Measurements from ENCODE around the gene TSC2.

TSC2 gene

DNA sequence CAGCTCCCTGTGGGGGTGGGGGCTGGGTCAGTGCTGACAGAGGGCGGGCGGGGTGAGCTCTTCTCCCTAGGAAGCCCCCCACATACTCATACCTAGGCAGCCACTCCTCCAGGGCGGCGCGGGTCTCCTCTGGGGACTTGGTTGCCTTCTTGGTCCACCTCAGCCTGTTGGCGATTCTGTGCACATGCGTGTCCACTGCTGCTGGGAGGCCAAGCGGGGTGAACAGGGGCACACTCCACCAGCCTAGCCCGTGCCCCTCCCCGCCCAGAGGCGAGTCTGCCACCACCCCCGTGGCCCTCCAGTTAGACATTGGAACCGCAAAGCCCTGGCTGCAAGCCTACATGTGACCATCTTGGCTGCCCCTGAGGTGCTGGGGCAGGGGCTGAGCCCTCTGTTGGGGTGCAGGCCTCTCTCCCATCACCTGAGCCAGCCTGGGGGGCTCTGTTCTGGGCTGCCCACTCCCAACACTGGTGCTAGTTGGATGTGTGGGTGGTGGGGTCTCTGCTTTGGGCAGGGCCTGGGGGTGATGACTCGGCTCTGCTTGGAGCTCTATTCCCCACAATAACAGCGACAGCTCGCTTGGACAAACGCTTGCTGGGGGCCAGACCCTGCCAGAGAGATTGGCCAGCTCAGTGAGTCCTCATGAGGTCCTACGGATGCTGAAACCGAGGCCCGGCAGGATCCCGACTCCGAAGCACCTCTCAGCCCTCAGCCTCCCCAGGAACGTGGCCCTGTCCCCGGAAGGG is 7.6 kb upstream of the TSC2 start:
- DNase-seq, result no peak
- in situ Hi-C loops (cut with MboI; ENCODE audit: low pct_unique_long_range_greater_than_20kb, low sequenced_read_pairs), result no loop called here

DNA sequence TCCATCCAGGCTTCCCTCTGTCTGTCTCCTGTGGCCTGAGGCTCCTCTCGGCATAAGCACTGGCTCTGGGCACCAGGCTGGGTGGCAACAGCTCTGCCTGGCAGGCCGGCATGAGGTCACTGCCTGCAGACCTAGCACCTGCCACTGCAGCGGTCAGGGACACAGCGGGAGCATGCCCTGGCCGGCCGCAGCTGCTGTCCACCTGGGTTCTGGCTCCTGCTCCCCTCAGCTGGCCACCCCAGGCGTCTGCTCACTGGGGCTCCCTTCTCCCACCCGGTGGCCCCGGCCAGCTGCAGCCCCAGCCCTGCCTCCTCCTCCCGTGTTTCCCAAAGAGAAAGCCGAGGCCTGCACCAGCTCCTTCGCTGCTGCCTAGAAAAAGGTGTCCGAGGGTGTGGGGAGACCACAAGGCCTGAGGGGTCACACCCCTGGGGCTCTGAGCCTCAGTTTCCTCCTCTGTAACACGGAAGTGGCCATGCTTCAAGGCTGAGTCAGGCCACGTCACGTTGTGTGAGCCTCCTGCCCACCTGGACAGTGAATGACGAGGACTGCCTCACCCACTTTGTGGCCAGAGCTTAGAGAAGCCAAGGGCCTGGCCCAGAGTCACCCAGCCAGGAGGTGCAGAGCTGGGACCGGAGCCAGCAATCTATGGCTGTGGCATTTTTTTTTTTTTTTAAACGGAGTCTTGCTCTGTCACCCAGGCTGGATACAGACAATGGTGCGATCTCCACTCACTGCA is 6.8 kb upstream of the TSC2 start:
- DNase-seq, result no peak
- in situ Hi-C loops (cut with MboI; ENCODE audit: low pct_unique_long_range_greater_than_20kb, low sequenced_read_pairs), result no loop called here

DNA sequence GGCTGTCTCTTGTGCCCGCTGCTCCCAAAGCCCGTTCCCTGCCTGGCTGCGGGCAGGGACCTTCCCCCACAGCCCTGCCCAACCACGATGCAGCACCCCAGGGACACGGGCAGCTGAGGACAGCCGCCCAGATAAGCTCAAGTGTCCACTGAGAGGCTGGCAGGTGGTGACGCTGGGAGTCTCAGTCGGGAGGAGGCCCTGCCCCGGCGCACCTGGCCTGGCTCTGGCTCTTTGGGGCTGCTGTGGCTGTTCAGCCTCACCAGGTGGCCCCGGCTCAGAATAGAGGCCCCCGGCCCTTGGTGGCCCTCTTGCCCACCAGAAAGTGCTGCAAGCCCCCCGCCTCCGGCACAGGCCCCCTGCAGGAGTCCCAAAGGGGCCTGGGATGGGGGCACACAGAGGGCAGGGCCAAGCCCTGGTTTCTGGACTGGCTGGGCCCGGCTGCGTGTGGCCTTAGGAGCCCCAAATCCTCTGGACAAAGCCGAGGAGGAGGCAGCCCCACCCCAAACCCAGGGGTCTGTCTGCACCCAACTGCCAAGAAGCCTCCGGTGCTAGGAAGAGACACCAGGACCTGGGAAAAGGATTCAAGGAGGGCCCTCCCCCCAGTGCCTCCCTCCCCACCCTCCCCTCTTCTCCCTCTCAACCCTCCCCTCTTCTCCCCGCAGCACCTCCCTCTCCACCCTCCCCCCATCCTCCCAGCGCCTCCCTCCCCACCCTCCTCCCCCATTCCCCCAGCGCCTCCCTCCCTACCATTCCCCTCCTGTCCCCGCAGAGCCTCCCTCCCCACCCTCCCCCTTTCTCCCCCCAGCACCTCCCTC is 5.4 kb upstream of the TSC2 start:
- in situ Hi-C loops (cut with MboI; ENCODE audit: low pct_unique_long_range_greater_than_20kb, low sequenced_read_pairs), result no loop called here
- DNase-seq, result no peak

DNA sequence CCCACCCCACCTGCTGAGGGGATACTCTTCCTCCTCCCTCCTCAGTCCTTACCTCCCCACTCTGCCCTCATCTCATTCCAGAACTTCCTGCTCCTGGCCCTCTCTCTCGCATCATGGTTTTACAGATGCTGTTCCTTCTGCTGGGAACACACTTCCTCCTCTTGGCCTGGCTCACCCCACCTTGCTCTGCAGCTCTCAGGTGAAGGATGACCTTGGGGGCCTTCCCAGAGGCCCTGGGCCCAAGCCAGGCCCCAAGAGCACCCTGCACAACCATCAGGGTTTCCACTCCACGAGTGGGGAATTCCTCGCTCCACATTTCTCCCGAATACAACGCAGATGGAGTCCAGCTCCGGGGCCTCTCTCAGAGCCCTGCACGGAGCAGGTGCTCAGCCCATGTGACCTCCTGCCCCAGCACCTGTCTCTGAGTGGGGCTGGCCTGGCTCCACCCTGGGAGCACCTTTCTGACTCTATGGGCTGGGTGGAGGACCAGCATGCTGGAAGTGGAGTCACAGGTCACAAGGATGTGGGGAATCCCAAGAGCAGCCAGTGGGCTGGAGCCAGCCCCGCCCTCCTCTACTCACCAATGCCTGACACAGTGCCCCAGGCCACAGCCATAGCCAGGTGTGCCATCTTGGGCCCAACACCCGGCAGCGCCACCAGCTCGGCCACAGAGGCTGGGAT is 4.7 kb upstream of the TSC2 start:
- in situ Hi-C loops (cut with MboI; ENCODE audit: low pct_unique_long_range_greater_than_20kb, low sequenced_read_pairs), result no loop called here
- DNase-seq, result no peak

DNA sequence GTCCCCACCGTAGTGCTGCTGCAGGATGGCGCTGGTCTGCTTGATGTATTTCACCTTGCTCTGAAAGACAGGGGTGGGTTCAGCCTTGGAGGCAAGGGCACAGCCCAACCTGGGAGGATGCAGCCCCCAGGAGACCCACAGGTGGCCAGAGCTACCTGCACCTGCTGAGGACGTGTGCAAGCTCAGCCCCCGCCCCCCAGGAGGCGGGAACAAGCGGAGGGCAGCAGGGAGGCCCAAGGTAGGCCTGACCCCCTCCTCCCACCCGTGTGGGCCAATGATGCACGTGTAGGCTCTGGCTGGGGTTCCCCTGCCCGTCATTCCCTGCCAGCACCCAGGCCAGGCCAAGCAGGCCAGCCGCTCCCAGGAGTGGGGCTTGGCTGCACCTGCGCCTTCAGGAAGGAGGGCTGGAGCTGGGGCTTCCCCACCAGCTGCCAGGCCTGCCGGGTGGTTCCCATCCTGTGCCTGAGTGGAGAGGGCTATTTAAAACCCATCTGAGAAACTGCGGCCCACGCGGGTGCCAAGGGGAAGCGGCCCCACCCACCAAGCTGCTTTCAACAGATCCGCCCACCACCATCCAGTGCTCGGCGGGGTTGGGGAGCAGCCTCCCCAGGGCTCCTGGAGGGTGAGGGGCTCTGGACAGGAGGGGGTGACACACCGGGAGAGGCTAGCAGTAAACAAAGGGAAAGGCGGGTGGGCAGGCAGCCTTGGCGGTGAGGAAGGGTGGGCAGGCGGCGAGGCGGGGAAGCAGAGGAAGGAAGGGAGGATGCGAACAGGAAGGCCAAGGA is 3.9 kb upstream of the TSC2 start:
- DNase-seq, result no peak
- in situ Hi-C loops (cut with MboI; ENCODE audit: low pct_unique_long_range_greater_than_20kb, low sequenced_read_pairs), result no loop called here

DNA sequence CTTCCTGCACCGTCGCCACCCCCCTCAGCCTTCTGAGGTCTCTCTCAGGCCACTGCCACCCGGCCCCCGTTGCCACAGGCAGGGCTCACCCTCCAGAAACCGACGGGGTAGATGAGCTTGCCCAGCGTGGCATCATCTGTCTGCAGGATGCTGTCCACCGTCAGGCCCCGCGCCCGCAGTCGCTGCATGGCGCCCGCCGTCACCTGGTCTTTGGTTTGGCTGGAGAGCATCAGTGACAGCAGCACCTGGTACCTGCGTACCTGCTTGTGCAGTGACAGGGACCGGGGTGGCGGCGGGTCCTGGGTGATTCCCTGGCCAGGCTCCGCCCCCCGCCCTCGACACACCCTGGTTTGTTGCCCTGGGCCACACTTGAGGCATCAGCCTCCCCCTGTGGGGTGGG is 3.2 kb upstream of the TSC2 start:
- DNase-seq, result no peak
- in situ Hi-C loops (cut with MboI; ENCODE audit: low pct_unique_long_range_greater_than_20kb, low sequenced_read_pairs), result no loop called here

DNA sequence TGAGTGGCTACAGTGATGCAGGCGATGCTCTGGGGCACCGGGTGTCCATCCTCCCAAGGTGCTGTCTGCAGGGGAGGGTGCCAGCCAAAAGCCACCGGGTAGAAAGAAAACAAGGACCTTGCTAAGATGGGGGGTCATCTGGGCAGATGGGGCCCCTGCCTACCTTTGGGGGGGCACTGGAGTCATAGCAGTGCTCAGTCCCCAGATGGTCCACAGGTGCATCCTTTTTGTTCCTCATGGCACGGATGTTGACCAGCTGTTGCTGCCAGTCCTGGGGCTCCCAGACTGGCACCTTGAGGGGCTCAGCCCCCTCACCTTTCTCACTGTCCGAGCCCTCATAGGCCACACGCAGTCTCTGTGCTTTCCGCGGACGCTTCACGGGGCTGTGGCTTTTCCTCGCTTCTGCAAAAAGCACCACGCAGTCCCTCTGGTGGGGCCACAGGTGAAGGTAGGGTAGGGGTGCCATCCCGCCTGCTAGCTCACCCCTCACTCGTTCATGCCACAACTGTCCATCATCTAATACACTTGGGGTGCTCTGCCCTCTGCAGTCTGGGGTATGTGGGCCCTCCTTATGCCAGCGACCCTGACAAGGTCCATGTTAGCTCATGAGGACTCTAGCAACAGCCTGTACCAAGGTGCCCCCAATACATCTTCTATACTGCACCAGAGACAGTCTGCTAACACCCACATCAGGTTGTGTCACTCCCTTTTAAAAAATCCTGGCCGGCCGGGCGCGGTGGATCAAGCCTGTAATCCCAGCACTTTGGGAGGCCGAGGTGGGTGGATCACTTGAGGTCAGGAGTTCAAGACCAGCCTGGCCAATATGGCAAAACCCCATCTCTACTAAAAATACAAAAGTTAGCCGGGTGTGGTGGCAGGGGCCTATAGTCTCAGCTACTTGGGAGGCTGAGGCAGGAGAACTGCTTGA is 1.6 kb upstream of the TSC2 start:
- no peak for DNase-seq
- in situ Hi-C loops (cut with MboI; ENCODE audit: low pct_unique_long_range_greater_than_20kb, low sequenced_read_pairs), result no loop called here

DNA sequence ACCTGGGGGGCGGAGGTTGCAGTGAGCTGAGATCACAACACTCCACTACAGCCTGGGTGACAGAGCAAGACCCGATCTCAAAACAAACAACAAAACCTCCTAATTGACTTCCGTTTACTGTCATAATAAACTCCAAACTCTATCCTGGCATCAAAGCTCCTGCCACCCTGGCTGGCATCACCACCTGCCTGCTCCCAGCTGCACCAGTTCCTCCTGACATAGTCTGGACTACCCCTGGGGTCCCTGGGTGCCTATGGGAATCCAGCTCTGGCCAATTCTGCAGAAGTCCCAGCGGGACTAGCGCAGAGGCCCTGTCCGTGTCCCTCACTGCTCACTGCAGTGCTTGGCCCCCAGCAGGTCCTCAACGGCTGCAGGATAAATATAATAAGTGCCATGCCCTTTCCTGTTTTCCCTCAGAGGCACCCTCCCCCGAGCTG is 874 bp upstream of the TSC2 start:
- in situ Hi-C loops (cut with MboI; ENCODE audit: low pct_unique_long_range_greater_than_20kb, low sequenced_read_pairs), result no loop called here
- DNase-seq, result no peak

DNA sequence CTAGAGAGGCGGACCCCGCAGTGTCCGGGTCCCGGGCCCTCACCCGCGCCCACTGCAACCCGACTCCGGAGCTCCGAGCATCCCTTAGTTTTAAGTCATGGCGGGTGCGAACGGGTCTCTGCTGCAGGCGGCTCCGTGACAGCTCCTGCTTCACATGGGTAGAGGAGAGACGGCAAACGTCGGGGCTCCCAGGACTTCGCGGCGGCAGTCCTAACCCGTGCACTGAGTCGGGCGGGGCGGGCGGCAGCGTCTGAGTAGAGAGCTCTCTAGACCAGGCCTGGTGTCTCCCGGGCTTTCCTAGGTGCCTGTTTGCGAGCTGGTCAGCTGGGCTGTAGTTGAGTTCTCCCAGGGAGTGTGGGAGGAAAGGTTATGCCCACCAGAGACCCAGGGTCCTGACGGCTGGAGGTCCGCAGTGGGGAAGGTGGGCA is 345 bp downstream of the TSC2 start:
- DNase-seq, result no peak

DNA sequence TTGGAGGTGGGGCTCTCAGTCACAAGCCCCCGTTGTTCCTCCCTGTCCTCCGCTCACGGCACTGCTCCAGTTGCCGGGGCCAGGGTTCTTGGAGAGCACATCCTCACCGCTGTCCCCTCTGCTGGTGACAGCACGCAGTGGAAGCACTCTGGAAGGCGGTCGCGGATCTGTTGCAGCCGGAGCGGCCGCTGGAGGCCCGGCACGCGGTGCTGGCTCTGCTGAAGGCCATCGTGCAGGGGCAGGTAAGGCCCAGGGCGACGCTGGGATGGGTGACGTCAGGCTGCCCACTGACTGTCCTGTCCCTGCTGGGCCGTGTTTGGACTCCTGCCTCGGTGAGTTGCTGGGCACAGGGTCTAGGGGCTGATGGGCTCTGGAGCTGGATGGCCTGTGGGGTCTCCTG is 5.4 kb downstream of the TSC2 start:
- DNase-seq, result no peak
- in situ Hi-C loops (cut with MboI; ENCODE audit: low pct_unique_long_range_greater_than_20kb, low sequenced_read_pairs), result no loop called here

More for the DNA sequence above, 345 bp downstream of the TSC2 start:
- in situ Hi-C loops (cut with MboI; ENCODE audit: low pct_unique_long_range_greater_than_20kb, low sequenced_read_pairs), result no loop called here

DNA sequence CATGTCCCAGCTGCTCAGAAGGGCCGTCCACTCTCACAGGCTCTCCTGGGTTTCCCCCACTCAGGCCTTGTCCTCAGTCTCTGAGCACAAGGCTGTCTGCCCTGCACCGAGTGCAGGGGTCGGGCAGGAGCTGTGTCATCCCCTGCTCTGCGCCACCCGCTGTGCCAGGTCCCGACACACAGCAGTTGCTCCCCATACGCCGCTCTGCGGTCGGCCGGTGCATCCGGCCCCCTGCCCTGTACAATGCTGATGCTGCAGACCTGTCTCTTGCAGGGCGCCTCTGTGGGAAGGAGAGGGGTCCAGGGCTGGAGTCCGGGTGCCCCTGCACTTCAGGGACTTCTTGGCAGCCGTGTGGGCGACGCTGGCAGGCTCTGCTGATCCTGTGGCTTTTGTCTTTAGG is 6.1 kb downstream of the TSC2 start:
- in situ Hi-C loops (cut with MboI; ENCODE audit: low pct_unique_long_range_greater_than_20kb, low sequenced_read_pairs), result no loop called here

DNA sequence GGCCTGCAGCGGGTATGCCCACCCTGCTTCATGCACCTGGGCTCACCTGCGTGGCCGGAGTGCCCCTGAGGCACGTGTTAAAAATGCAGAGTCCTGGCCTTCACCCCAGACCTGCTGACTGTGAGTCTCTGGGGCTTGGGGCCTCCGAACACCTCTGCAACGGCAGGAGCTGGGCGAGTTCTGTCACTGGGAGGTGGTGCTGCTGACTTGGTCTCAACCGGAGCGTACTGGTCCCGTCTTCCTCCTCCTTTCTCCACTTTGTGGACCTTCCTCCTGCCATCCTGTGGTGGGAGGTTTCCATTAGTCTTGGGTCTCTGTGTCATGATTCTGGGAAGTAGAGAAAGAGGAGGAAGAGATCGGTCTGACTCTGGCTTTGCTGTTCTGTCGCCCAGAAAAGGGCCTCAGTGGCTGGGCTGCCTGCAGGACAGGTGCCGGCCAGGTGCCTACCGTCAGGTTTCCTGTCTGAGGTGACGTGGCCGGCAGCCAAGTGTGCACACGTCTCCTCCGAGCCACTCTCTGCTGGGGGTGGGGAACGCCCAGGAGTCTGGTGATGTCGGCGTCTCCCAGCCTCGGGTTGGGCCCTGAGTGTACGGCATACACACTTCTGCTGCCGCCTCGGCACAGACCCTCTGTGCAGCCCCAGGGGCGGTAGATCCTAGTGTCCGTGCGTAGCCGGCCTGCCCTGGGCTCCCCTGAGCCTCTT is 6.9 kb downstream of the TSC2 start:
- DNase-seq, result no peak

More for the DNA sequence above, 6.1 kb downstream of the TSC2 start:
- no peak for DNase-seq

DNA sequence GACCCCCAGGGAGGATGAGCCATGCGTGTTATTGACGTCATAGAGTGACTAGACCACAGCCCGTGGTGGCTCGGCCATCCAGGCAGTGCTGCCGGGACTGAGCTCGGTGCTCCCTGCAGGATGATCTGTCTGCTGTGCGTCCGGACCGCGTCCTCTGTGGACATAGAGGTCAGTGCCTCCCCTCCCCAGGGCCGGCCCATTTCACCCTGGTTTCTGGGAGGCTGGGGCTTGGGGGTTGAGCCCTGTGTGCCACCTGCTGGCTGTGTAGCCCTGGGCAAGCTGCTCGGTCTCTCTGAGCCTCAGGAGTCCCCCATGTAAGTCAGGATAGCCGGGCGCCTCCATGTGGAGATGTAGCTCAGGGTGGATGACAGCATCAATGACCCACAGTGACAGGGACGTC is 8.3 kb downstream of the TSC2 start:
- in situ Hi-C loops (cut with MboI; ENCODE audit: low pct_unique_long_range_greater_than_20kb, low sequenced_read_pairs), result no loop called here
- no peak for DNase-seq

More for the DNA sequence above, 6.9 kb downstream of the TSC2 start:
- in situ Hi-C loops (cut with MboI; ENCODE audit: low pct_unique_long_range_greater_than_20kb, low sequenced_read_pairs), result no loop called here

DNA sequence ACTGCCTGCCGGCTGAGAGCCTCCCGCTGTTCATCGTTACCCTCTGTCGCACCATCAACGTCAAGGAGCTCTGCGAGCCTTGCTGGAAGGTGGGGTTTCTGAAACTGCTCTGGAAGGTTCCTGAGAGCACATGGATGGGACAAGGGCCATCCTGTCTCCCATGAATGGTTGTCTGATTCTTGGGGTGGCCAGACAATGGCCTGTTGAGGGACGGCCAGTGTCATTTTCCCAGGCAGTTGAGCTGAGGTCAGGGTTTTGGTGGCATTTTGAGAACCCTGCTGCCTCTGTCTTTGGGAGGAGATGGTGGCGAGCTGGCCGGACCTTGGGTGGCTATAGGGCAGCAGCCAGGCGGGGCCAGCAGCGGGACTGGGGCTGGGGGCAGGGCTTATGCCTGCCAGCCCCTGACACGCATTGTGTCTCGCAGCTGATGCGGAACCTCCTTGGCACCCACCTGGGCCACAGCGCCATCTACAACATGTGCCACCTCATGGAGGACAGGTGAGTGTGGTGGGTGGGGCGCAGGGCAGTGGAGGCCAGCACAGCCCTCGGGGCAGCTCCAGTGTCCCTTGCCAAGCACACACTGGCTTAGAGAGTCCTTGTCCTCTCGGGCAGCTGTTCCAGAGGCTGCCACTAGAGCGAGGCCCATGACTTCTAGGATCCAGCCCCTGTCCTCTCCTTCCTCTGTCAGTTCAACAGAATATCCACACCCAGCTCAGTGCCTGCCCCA is 9.1 kb downstream of the TSC2 start:
- DNase-seq, result no peak
- in situ Hi-C loops (cut with MboI; ENCODE audit: low pct_unique_long_range_greater_than_20kb, low sequenced_read_pairs), result no loop called here

DNA sequence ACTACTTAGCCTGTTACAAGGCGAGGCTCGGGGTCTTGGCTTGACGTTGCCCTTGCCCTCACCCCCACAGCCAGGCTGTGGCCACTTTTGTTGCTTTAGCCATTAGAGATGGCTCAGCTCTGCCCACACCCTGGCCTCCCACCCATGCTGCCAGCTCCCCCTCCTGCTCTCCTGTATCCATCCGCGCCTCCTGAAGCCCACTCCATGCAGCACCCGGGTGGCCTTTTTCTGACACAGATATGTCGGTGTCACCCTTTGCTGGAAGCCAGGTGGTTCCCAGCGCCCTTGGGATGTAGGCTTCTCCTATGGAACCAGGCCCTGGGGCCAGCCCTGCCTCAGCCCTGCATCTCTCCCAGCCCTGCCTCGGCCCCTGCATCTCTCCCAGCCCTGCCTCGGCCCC is 9.7 kb downstream of the TSC2 start:
- in situ Hi-C loops (cut with MboI; ENCODE audit: low pct_unique_long_range_greater_than_20kb, low sequenced_read_pairs), result no loop called here
- no peak for DNase-seq

DNA sequence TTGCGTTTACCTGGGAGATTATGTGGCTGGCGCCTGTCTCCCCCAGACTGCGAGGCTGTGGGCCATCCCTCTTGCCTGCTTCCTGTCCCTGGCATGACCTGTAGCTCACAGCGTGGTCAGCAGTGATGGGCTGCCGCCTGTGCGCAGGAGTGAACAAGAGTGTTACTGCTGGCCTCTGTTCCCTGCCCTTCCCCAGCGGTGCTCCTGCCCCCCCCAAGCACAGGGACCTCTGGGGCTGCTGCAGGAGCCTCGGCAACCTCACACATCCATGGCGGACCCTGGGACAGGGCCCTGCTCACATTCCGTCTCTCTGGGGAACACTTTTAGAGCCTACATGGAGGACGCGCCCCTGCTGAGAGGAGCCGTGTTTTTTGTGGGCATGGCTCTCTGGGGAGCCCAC is 10.6 kb downstream of the TSC2 start:
- in situ Hi-C loops (cut with MboI; ENCODE audit: low pct_unique_long_range_greater_than_20kb, low sequenced_read_pairs), result no loop called here

DNA sequence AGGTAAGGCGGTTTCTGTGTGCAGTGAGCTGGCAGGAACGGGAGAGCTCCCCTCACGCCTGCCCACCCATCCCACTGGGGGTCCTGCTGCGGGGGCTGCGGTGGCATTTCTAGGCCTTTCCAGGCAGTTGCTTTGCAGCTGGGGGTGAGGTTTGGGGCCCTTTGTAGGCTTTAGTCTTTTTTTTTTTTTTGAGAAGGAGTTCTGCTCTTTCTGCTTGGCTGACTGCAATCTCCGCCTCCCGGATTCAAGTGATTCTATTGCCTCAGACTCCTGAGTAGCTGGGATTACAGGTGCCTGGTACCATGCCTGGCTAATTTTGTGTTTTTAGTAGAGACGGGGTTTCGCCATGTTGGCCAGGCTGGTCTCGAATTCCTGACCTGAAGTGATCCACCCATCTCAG is 11.1 kb downstream of the TSC2 start:
- in situ Hi-C loops (cut with MboI; ENCODE audit: low pct_unique_long_range_greater_than_20kb, low sequenced_read_pairs), result no loop called here
- no peak for DNase-seq

More for the DNA sequence above, 10.6 kb downstream of the TSC2 start:
- DNase-seq, result no peak

Data from KBM-7 (cell line).